Vagina (tissue), 2 donors: ENCODE measurements around the gene PRKCE.

Experiments
- POLR2A ChIP-seq, 2 donors: fragments of 450-650 bp; IDR thresholded peaks; one replicate each; pipeline ENCODE4 v1.6.1; 2017; ENCODE audit warnings: antibody characterized with exemption in 2 of 2, mild to moderate bottlenecking in 2 of 2, moderate library complexity in 2 of 2
- POLR2AphosphoS5 ChIP-seq, 2 donors: sonication (generic); formaldehyde crosslinking; IDR thresholded peaks; one replicate each; pipeline ENCODE4 v1.9.0; 2017; ENCODE audit warnings: antibody characterized with exemption in 2 of 2, mild to moderate bottlenecking in 2 of 2, low read depth in 1 of 2; ENCODE audit not compliant: insufficient read depth in 1 of 2
- TF ChIP-seq, protein P1 (sequence below), 3 experiments: fragments of 450-650 bp in 2 of 3; fragments of 200-600 bp in 1 of 3; sonication (generic) in 1 of 3; IDR thresholded peaks; one replicate each; pipeline ENCODE4 v1.5.1; 2017 to 2019; ENCODE audit warnings: antibody characterized with exemption in 3 of 3, mild to moderate bottlenecking in 2 of 3, moderate library complexity in 2 of 3

DNA sequence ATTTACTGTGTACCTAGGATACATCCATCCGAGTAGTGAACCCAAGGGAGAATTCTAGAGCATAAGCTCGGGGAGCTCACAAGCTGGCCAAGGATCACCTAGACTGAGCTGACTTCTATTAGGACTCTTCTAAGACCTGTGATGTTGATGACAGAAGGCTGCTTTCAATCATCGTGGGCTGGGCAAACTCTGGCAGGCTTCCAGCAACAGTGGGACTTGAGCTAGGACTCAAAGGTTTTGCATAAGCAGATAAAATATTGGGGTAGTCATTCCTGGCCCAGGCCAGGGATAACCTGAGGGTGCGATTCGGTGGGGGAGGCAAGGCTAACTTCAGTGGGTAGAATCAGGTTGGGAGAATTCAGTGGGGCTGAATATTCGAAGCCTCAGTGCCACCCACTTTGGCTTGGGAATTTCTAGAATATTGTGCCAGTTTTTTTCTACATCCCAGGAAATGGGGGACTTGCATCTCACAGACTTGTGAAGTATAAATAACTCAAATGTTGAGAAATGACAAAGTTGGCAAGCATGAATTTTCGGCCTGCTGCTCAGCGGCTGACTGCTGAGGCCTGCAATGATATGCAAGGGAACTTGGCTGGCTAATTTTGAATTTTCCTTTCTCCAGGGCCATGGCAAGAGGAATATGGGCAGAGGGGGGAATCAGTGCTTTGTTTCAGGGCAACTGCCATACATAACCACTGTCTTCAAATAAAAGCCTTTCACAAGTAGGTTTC is 274.3 kb downstream of the PRKCE start:
- TF ChIP-seq POLR2AphosphoS5 (IDR thresholded peaks at IDR 0.05; ENCODE audit: insufficient read depth in 1 of 2, low read depth in 1 of 2) (no peak), POLR2A (IDR thresholded peaks at IDR 0.05) (no peak)
- TF ChIP-seq, protein P1, sequence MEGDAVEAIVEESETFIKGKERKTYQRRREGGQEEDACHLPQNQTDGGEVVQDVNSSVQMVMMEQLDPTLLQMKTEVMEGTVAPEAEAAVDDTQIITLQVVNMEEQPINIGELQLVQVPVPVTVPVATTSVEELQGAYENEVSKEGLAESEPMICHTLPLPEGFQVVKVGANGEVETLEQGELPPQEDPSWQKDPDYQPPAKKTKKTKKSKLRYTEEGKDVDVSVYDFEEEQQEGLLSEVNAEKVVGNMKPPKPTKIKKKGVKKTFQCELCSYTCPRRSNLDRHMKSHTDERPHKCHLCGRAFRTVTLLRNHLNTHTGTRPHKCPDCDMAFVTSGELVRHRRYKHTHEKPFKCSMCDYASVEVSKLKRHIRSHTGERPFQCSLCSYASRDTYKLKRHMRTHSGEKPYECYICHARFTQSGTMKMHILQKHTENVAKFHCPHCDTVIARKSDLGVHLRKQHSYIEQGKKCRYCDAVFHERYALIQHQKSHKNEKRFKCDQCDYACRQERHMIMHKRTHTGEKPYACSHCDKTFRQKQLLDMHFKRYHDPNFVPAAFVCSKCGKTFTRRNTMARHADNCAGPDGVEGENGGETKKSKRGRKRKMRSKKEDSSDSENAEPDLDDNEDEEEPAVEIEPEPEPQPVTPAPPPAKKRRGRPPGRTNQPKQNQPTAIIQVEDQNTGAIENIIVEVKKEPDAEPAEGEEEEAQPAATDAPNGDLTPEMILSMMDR (IDR thresholded peaks at IDR 0.05) = no peak
